ENCODE data around the gene BICD1.

DNA sequence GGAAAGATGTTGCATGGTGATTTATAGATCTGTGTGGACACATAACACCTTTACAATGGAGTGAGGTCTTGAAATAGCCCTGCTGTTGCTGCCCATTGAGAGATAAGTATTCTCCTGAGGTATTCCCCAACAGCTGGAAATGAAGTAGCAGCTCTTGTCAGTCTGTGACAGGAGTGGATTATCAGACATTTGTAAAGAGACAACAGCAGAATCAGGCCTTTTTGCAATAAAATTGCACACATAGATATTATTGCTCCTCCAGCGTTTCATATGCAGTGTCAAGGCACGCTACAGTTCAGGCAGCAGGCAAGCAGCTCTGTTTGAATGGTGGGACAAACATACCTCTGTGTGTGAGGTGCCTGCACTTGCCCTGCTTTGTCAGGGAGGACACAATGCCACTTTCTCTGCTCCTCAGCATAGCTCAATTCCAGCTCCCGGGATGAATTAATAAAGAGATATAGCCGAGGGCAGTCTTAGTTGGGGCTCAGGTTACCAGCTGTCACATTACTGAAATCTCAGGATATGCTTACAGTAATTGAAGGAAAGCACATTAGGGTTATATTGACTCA is 49.4 kb downstream of the BICD1 start:
- TF ChIP-seq FOXM1 (IDR thresholded peaks at IDR 0.05; ENCODE audit: borderline replicate concordance, low read depth) (no peak), EP300 (IDR thresholded peaks at IDR 0.05; ENCODE audit: borderline replicate concordance) (no peak), YY1 (IDR thresholded peaks at IDR 0.05; ENCODE audit: low read depth) (no peak), NFIC (IDR thresholded peaks at IDR 0.05) (no peak), TAF1 (IDR thresholded peaks at IDR 0.05; ENCODE audit: low read depth) (no peak), USF1 (IDR thresholded peaks at IDR 0.05) (no peak), RAD21 (IDR thresholded peaks at IDR 0.05; ENCODE audit: low read depth) (no peak), CEBPB (IDR thresholded peaks at IDR 0.05) (no peak), EGR1 (IDR thresholded peaks at IDR 0.05) (no peak), CREB1 (IDR thresholded peaks at IDR 0.05; ENCODE audit: low read depth) (no peak), TCF12 (IDR thresholded peaks at IDR 0.05; ENCODE audit: low read depth) (no peak), REST (IDR thresholded peaks at IDR 0.05; ENCODE audit: low read depth) (no peak)
